AG09309 (cell line): ENCODE data around the gene ANKRD44.
A peak's percentile ranks its signal among the peaks of the same experiment; 100 is the strongest.

Experiments
- DNase-seq: peaks from one replicate; pipeline ENCODE4 v3.0.0-alpha.2; 2010; ENCODE audit warnings: low read depth
- H3K4me3 ChIP-seq: 2 replicates; pipeline ENCODE4 v1.5.1; 2011; ENCODE audit warnings: mild to moderate bottlenecking, low read depth, low read length, moderate library complexity; ENCODE audit not compliant: control insufficient read depth
- CTCF ChIP-seq: IDR thresholded peaks from 2 replicates; pipeline ENCODE4 v1.5.1; 2011; ENCODE audit warnings: mild to moderate bottlenecking, low read depth, low read length, inconsistent platforms; ENCODE audit not compliant: insufficient read depth, control insufficient read depth; ENCODE audit errors: missing control alignments

The ANKRD44 gene

GRCh38 chr2:197261808-197262226 lies 48.8 kb downstream of the ANKRD44 start:
- TF ChIP-seq CTCF = no peak
- DNase-seq = no peak
- H3K4me3 ChIP-seq = no peak overlapping the region

GRCh38 chr2:197259470-197259999 lies 51.0 kb downstream of the ANKRD44 start:
- no peak for TF ChIP-seq CTCF
- no peak for DNase-seq
- H3K4me3 ChIP-seq = no peak overlapping the region

GRCh38 chr2:197258580-197258979 lies 52.0 kb downstream of the ANKRD44 start:
- DNase-seq = peak; percentile 56
- H3K4me3 ChIP-seq = no peak overlapping the region
- TF ChIP-seq CTCF = no peak

GRCh38 chr2:197256547-197257170 lies 53.9 kb downstream of the ANKRD44 start:
- no peak overlapping the region for H3K4me3 ChIP-seq
- no peak for TF ChIP-seq CTCF
- DNase-seq = no peak

GRCh38 chr2:197256021-197256420 lies 54.6 kb downstream of the ANKRD44 start:
- no peak for DNase-seq
- no peak for TF ChIP-seq CTCF
- no peak overlapping the region for H3K4me3 ChIP-seq

- no peak for DNase-seq
- no peak for TF ChIP-seq CTCF
- H3K4me3 ChIP-seq = no peak overlapping the region
Measured at GRCh38 chr2:197255543-197255942, 55.0 kb downstream of the ANKRD44 start.
